ENCODE results near the gene SRRM1.
"Not testable (repeated sequence)": the region's sequence is repeated elsewhere in the genome, so short reads cannot be mapped to it uniquely, and the experiment has no call there.

Gene SRRM1

GRCh38 chr1:24720152-24720551 is 77.0 kb downstream of the SRRM1 start:
- no peak for TF ChIP-seq CTCF (IDR thresholded peaks at IDR 0.05; ENCODE audit: low read depth, low read length)
- DNase-seq (ENCODE audit: low read depth, low spot score): peak; percentile 73
- in situ Hi-C loops (cut with HindIII; ENCODE audit: low sequenced_read_pairs): no loop called here
- H3K4me3 ChIP-seq (ENCODE audit: low read depth, low read length): no peak overlapping the region

GRCh38 chr1:24721533-24721932 is 78.4 kb downstream of the SRRM1 start:
- TF ChIP-seq CTCF (IDR thresholded peaks at IDR 0.05; ENCODE audit: low read depth, low read length): no peak
- DNase-seq (ENCODE audit: low read depth, low spot score): no peak
- no peak overlapping the region for H3K4me3 ChIP-seq (ENCODE audit: low read depth, low read length)
- in situ Hi-C loops (cut with HindIII; ENCODE audit: low sequenced_read_pairs): no loop called here

GRCh38 chr1:24722073-24723035 is 79.3 kb downstream of the SRRM1 start:
- H3K4me3 ChIP-seq (ENCODE audit: low read depth, low read length); in situ Hi-C loops (cut with HindIII; ENCODE audit: low sequenced_read_pairs); DNase-seq (ENCODE audit: low read depth, low spot score): not testable (repeated sequence)
